ENCODE results near the gene CRX.
"Not testable (repeated sequence)": the region's sequence is repeated elsewhere in the genome, so short reads cannot be mapped to it uniquely, and the experiment has no call there.

Gene CRX

GRCh38 chr19:47804451-47804850 lies 17.3 kb upstream of the CRX start, which contains the start of gene TPRX1:
Gene TPRX1, minus strand, starts transcription at chr19:47804551. Its CDS starts 12 bp downstream, at chr19:47804539.
- not testable (repeated sequence) for DNase-seq

GRCh38 chr19:47805313-47805712 lies 16.4 kb upstream of the CRX start:
- no peak for DNase-seq

GRCh38 chr19:47806435-47806834 lies 15.3 kb upstream of the CRX start:
- DNase-seq: no peak

- DNase-seq: peak; percentile 57 to 66
Observed at GRCh38 chr19:47813304-47813994, 8.3 kb upstream of the CRX start.

- DNase-seq: no peak
Observed at GRCh38 chr19:47813995-47814328, 7.8 kb upstream of the CRX start.

- not testable (repeated sequence) for DNase-seq
Observed at GRCh38 chr19:47816270-47816669, 5.5 kb upstream of the CRX start.

- not testable (repeated sequence) for DNase-seq
Observed at GRCh38 chr19:47818221-47818620, 3.5 kb upstream of the CRX start.

GRCh38 chr19:47819858-47820257 lies 1.9 kb upstream of the CRX start:
- no peak for DNase-seq

- no peak for DNase-seq
Observed at GRCh38 chr19:47820410-47820809, 1.3 kb upstream of the CRX start.

GRCh38 chr19:47824396-47824795 lies 2.7 kb downstream of the CRX start:
- DNase-seq: no peak

- DNase-seq: no peak
Observed at GRCh38 chr19:47826800-47827199, 5.1 kb downstream of the CRX start.

- no peak for DNase-seq
Observed at GRCh38 chr19:47832723-47833122, 11.0 kb downstream of the CRX start.

GRCh38 chr19:47836038-47836437 lies 14.3 kb downstream of the CRX start:
- no peak for DNase-seq

- DNase-seq: no peak
Observed at GRCh38 chr19:47839411-47839810, 17.7 kb downstream of the CRX start.

GRCh38 chr19:47839913-47840312 lies 18.2 kb downstream of the CRX start:
- no peak for DNase-seq

- DNase-seq: no peak
Observed at GRCh38 chr19:47842941-47843340, 21.2 kb downstream of the CRX start.

- no peak for DNase-seq
Observed at GRCh38 chr19:47848425-47848822, 26.7 kb downstream of the CRX start.

GRCh38 chr19:47848823-47849473 lies 27.2 kb downstream of the CRX start:
- peak in 1 of 2 donors; percentile 7 for DNase-seq

GRCh38 chr19:47853003-47853402 lies 31.3 kb downstream of the CRX start:
- no peak for DNase-seq

GRCh38 chr19:47854459-47854858 lies 32.7 kb downstream of the CRX start:
- no peak for DNase-seq

GRCh38 chr19:47858231-47858630 lies 36.5 kb downstream of the CRX start:
- not testable (repeated sequence) for DNase-seq

GRCh38 chr19:47858646-47859285 lies 37.0 kb downstream of the CRX start, which contains the start of gene TPRX2:
Gene TPRX2, plus strand, starts transcription at chr19:47859235. Its CDS starts 12 bp downstream, at chr19:47859247.
- DNase-seq: not testable (repeated sequence)

GRCh38 chr19:47859838-47860237 lies 38.1 kb downstream of the CRX start:
- DNase-seq: not testable (repeated sequence)

Data from CD4-positive, alpha-beta T cell treated with Interleukin-4 for 1 hour (primary cell).